ENCODE data around the gene EIF6. TPM values are rescaled to one million over a fixed set of nuclear protein-coding genes. Genes with fewer than 3 reads are reported as not detected.
A peak's percentile ranks its signal among the peaks of the same experiment; 100 is the strongest.

The EIF6 gene
- total and polyA plus RNA-seq, 7 donors, result 61.9 to 289 (median 71.3) TPM

DNA sequence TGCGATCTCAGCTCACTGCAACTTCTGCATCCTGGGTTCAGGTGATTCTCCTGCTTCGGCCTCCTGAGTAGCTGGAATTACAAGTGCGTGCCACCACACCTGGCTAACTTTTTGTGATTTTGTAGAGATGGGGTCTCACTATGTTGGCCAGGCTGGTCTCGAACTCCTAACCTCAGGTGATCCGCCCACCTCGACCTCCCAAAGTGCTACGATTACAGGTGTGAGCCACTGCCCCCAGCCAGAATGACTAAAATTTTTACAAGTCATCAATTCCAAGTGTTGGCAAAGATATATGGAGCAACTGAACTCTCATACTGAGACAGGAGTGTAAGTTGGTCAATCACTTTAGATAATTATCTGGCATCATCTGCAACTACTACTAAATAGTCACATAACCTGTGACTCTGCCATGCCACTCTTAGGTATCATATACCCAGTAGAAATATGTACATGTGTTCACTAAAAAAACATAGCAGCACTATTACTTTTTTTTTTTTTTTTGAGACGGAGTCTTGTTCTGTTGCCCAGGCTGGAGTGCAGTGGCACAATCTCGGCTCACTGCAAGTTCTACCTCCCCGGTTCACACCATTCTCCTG lies 3.0 kb downstream of the EIF6 start:
- WGBS, 2 donors, result 97% methylated on average over 10 of the region's 10 CpGs
- intact Hi-C loops (cut with DNase I), result no loop called here
- H3K36me3 ChIP-seq, result peaks cover 17 to 24% (median 20%) of the 10 kb centered on the region in 4 donors
- H3K27ac ChIP-seq, result no peak overlapping the region
- no peak overlapping the region for H3K4me3 ChIP-seq
- H3K27me3 ChIP-seq, result no peaks in the 10 kb centered on the region
- peaks cover 0 to 38% (median 33%) of the 10 kb centered on the region in 4 donors for H3K4me1 ChIP-seq
- no peaks in the 10 kb centered on the region for H3K9me3 ChIP-seq
- TF ChIP-seq POLR2A (IDR thresholded peaks at IDR 0.05) (no peak), EP300 (IDR thresholded peaks at IDR 0.05) (no peak), POLR2AphosphoS5 (IDR thresholded peaks at IDR 0.05) (no peak)
- TF ChIP-seq, protein P1, sequence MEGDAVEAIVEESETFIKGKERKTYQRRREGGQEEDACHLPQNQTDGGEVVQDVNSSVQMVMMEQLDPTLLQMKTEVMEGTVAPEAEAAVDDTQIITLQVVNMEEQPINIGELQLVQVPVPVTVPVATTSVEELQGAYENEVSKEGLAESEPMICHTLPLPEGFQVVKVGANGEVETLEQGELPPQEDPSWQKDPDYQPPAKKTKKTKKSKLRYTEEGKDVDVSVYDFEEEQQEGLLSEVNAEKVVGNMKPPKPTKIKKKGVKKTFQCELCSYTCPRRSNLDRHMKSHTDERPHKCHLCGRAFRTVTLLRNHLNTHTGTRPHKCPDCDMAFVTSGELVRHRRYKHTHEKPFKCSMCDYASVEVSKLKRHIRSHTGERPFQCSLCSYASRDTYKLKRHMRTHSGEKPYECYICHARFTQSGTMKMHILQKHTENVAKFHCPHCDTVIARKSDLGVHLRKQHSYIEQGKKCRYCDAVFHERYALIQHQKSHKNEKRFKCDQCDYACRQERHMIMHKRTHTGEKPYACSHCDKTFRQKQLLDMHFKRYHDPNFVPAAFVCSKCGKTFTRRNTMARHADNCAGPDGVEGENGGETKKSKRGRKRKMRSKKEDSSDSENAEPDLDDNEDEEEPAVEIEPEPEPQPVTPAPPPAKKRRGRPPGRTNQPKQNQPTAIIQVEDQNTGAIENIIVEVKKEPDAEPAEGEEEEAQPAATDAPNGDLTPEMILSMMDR (IDR thresholded peaks at IDR 0.05), result no peak
- DNase-seq, result no peak

DNA sequence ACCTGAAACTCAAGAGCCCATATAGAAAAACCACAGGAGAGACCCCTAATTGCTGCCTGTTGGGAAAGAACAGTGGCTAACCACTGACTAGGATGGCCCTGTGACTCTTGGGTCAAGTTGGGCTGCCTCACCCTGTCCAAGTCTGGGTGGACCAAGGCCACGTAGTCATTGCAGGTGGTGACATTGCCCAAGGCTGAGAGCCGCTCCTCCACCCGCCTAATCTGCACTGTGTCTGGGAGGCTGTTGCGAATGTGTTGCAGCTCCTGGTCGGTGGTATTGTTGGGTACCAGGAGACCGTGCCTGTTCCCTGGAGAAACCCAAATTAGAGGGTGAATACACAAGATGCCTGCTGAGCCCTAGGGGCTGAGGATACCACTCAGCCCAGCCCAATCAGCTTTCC lies 4.0 kb downstream of the EIF6 start:
- no peak for TF ChIP-seq POLR2AphosphoS5 (IDR thresholded peaks at IDR 0.05)
- TF ChIP-seq POLR2A (IDR thresholded peaks at IDR 0.05), result no peak
- TF ChIP-seq, protein P1 (IDR thresholded peaks at IDR 0.05), result no peak
- TF ChIP-seq EP300 (IDR thresholded peaks at IDR 0.05), result no peak
- Histone ChIP-seq H3K9me3 (no peaks in the 10 kb centered on the region), H3K4me3 (no peak overlapping the region), H3K27me3 (no peaks in the 10 kb centered on the region), H3K4me1 (peaks cover 0 to 49% (median 44%) of the 10 kb centered on the region in 4 donors), H3K36me3 (peaks cover 17 to 24% (median 20%) of the 10 kb centered on the region in 4 donors), H3K27ac (no peak overlapping the region)
- no peak for DNase-seq
- intact Hi-C loops (cut with DNase I), result no loop called here
- 96 to 98% methylated on average over 6 of the region's 6 CpGs for WGBS, 2 donors

DNA sequence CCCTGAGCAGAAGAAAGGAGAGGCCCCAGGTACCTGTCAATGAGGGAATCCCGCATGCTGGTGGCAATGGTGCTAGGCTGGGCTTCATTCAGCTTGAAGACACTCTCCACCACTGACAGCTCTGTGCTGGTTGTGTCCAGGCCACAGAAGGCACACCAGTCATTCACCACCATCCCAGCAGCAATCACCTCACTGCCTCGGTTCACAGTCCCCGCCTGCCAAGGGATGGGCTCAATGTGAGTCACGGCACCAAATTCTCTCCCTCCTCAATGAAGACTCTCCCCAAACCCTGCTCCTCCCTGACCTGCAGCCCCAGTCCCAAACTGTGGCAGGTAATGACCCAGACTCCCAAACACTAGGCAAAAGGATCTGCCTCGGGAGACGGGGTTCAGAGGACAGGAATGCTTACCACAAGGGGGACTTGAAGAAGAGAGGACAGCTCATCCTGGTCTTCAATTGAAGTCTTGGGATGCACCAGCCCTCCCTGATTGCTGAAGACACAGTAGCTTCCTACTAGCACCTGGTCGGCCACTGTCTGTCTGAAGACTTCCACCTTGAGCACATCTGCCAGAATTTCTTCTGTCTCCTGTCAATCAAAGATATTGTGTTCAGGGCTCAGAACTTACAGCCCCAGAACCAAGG lies 4.9 kb downstream of the EIF6 start:
- WGBS, 2 donors, result 86 to 92% methylated on average over 7 of the region's 7 CpGs
- no peak for DNase-seq
- Histone ChIP-seq H3K4me1 (peaks cover 0 to 43% (median 40%) of the 10 kb centered on the region in 4 donors), H3K36me3 (peaks cover 17 to 25% (median 20%) of the 10 kb centered on the region in 4 donors), H3K27ac (peak overlapping the region in 2 of 4 donors; percentile 95 to 98), H3K9me3 (no peaks in the 10 kb centered on the region), H3K27me3 (no peaks in the 10 kb centered on the region), H3K4me3 (no peak overlapping the region)
- TF ChIP-seq EP300 (IDR thresholded peaks at IDR 0.05) (no peak), POLR2A (IDR thresholded peaks at IDR 0.05) (no peak), POLR2AphosphoS5 (IDR thresholded peaks at IDR 0.05) (no peak)
- TF ChIP-seq, protein P1 (IDR thresholded peaks at IDR 0.05), result no peak
- intact Hi-C loops (cut with DNase I), result loop anchor here (5.0 kb wide), 1 partner anchor 407 kb away; the partner anchor contains the start of gene GGT7

DNA sequence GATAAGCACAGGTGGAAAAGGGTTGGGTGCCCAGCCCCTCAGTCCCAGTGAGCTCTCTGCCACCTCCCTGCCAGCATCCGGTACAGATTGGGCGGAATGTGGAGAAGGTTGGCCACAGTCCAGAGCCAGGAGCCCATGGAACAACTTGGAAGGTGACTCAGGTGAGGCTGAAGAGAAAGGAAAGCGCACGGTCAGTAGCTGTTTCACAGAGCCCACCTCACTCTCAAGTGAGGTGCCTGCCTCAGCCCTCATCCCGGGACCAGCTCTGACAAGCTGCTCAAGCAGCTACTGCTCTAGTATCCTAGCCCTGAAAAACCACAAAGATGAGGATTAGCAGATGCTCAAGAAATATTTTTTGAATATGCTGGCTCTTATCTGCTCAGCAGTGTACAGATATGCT lies 5.5 kb downstream of the EIF6 start:
- H3K4me1 ChIP-seq, result peaks cover 0 to 42% (median 39%) of the 10 kb centered on the region in 4 donors
- intact Hi-C loops (cut with DNase I), result loop anchor here (5.0 kb wide), 1 partner anchor 407 kb away; the partner anchor contains the start of gene GGT7

More for the DNA sequence above, 5.5 kb downstream of the EIF6 start:
- no peaks in the 10 kb centered on the region for H3K27me3 ChIP-seq
- peaks cover 17 to 31% (median 20%) of the 10 kb centered on the region in 4 donors for H3K36me3 ChIP-seq
- no peak for TF ChIP-seq POLR2A (IDR thresholded peaks at IDR 0.05)
- TF ChIP-seq POLR2AphosphoS5 (IDR thresholded peaks at IDR 0.05), result no peak
- TF ChIP-seq EP300 (IDR thresholded peaks at IDR 0.05), result no peak
- TF ChIP-seq, protein P1 (IDR thresholded peaks at IDR 0.05), result no peak
- H3K27ac ChIP-seq, result peak overlapping the region; percentile 95 to 99 (median 98)
- H3K4me3 ChIP-seq, result no peak overlapping the region
- DNase-seq, result no peak
- no peaks in the 10 kb centered on the region for H3K9me3 ChIP-seq
- WGBS, 2 donors, result 85 to 88% methylated on average over 5 of the region's 5 CpGs

All from sigmoid colon (tissue), 7 donors.